Mucosa of descending colon (tissue), 3 donors: ENCODE measurements around the gene LRRFIP1. TPM values are rescaled to one million over a fixed set of nuclear protein-coding genes. Genes with fewer than 3 reads are reported as not detected.

Source experiments
- ATAC-seq: fragments of 200-7000 bp; cut with Tn5 transposase; one replicate; pipeline ENCODE4 v1.9.1; 2020; ENCODE audit warnings: mild to moderate bottlenecking, moderate library complexity
- DNase-seq, 3 donors: peaks; one replicate each; pipeline ENCODE4 v3.0.0-alpha.2; 2020
- H3K36me3 ChIP-seq: fragments of 200-600 bp; one replicate; pipeline ENCODE4 v1.8.0; 2021; ENCODE audit warnings: low read depth, mild to moderate bottlenecking
- H3K4me1 ChIP-seq: fragments of 200-600 bp; one replicate; pipeline ENCODE4 v1.8.0; 2021; ENCODE audit warnings: low read depth, mild to moderate bottlenecking
- H3K4me3 ChIP-seq: fragments of 200-600 bp; one replicate; pipeline ENCODE4 v1.8.0; 2021; ENCODE audit warnings: mild to moderate bottlenecking
- H3K9me3 ChIP-seq: fragments of 200-600 bp; one replicate; pipeline ENCODE4 v1.8.0; 2021; ENCODE audit warnings: mild to moderate bottlenecking
- intact Hi-C, 2 donors: fragments of 100-400 bp; cut with DNase I in 1 of 2; cut with micrococcal nuclease in 1 of 2; formaldehyde crosslinking; loops; one replicate each; pipeline versions ENCODE4 v1.11.0 to v1.11.1; 2022; cut with DNase I, micrococcal nuclease
- total RNA-seq, 3 donors: library from RNA; stranded (reverse); fragmentation: NEBNext Ultra II Directional in 2 of 3; extraction: Animal tissue kit (Norgen Biotek cat#: 25700) in 2 of 3; gene quantifications; one replicate each; pipeline versions ENCODE4 v1.2.1 to v1.2.4, GENCODE V29; 2021 to 2023
- TF ChIP-seq, protein P1 (sequence below): fragments of 200-600 bp; IDR thresholded peaks from one replicate; pipeline ENCODE4 v1.8.0; 2022; ENCODE audit warnings: antibody characterized with exemption, mild to moderate bottlenecking
- donor health status: DM: no; HTN: no; CAD: no; lungs with moderate emphysema.
- donor health status: DM: no; HTN: no; CAD: no.
- donor health status: DM: no; HTN: yes; CAD: no.

Gene LRRFIP1
- total RNA-seq, 3 donors from 2014 or later = 114 to 157 (median 120) TPM

- H3K4me3 ChIP-seq = no peak overlapping the region
- intact Hi-C loops = no loop called here
- TF ChIP-seq, protein P1, sequence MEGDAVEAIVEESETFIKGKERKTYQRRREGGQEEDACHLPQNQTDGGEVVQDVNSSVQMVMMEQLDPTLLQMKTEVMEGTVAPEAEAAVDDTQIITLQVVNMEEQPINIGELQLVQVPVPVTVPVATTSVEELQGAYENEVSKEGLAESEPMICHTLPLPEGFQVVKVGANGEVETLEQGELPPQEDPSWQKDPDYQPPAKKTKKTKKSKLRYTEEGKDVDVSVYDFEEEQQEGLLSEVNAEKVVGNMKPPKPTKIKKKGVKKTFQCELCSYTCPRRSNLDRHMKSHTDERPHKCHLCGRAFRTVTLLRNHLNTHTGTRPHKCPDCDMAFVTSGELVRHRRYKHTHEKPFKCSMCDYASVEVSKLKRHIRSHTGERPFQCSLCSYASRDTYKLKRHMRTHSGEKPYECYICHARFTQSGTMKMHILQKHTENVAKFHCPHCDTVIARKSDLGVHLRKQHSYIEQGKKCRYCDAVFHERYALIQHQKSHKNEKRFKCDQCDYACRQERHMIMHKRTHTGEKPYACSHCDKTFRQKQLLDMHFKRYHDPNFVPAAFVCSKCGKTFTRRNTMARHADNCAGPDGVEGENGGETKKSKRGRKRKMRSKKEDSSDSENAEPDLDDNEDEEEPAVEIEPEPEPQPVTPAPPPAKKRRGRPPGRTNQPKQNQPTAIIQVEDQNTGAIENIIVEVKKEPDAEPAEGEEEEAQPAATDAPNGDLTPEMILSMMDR = no peak
- H3K36me3 ChIP-seq = no peaks in the 10 kb centered on the region
- no peak for ATAC-seq
- H3K4me1 ChIP-seq = no peaks in the 10 kb centered on the region
- no peak for DNase-seq
- H3K9me3 ChIP-seq = no peaks in the 10 kb centered on the region
Observed at GRCh38 chr2:237644381-237644703, 17.0 kb downstream of the LRRFIP1 start.

DNA sequence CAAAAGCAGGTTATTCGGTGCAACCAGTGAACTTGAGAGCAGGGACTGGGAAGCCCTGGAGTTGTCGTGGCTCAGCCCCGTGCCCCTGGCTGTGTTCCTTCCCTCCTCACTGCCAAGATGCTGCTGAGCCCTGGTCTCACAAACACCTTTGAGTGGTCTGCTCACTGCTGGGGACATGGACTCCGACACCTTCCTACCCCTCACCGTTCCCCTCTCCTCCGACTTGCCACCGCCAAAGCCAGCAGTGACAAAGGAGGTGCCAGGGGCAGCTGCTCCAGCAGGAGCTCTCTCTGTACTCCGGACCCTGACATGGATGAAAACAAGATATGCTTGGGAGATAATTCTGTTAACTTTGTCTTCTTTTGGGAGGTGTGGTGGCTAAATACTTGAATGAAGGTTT lies 17.9 kb downstream of the LRRFIP1 start:
- intact Hi-C loops = no loop called here
- DNase-seq (no peak), ATAC-seq (no peak)
- no peaks in the 10 kb centered on the region for H3K9me3 ChIP-seq
- TF ChIP-seq, protein P1 = no peak
- no peaks in the 10 kb centered on the region for H3K36me3 ChIP-seq
- H3K4me3 ChIP-seq = no peak overlapping the region
- H3K4me1 ChIP-seq = no peaks in the 10 kb centered on the region

GRCh38 chr2:237647176-237648015 lies 20.0 kb downstream of the LRRFIP1 start:
- intact Hi-C loops = no loop called here
- DNase-seq (no peak), ATAC-seq (no peak)
- Histone ChIP-seq H3K36me3 (no peaks in the 10 kb centered on the region), H3K4me1 (no peaks in the 10 kb centered on the region), H3K9me3 (no peaks in the 10 kb centered on the region), H3K4me3 (no peak overlapping the region)
- TF ChIP-seq, protein P1 = no peak

DNA sequence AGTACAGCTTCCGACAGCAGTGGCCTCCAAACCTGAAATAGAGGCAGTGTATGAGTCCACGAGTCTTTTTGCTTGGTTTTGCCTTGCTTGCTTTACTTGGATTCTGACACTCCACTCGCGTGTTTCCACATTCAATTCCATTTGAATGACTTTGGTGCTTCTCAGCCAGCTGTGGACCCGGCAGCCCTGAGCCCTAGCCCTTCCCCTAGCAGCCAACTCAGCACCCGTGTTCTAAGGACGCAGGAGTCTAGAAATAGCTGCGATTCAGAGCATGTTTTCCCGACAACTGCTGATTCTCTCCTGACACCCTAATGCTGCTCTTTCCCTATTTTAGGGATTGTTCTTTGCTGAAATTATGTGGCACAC lies 20.6 kb downstream of the LRRFIP1 start:
- Histone ChIP-seq H3K9me3 (no peaks in the 10 kb centered on the region), H3K36me3 (no peaks in the 10 kb centered on the region), H3K4me1 (no peaks in the 10 kb centered on the region), H3K4me3 (no peak overlapping the region)
- TF ChIP-seq, protein P1 = no peak
- no peak for ATAC-seq
- intact Hi-C loops = no loop called here
- no peak for DNase-seq

GRCh38 chr2:237649541-237650454 lies 22.4 kb downstream of the LRRFIP1 start:
- Histone ChIP-seq H3K4me1 (no peaks in the 10 kb centered on the region), H3K9me3 (no peaks in the 10 kb centered on the region), H3K4me3 (no peak overlapping the region), H3K36me3 (no peaks in the 10 kb centered on the region)
- intact Hi-C loops = no loop called here
- TF ChIP-seq, protein P1 = no peak
- ATAC-seq (no peak), DNase-seq (no peak)
